SJCRH30 (cell line): ENCODE results near the gene TMEM164. TPM values are rescaled to one million over a fixed set of nuclear protein-coding genes. Genes with fewer than 3 reads are reported as not detected.

Source experiments
- DNase-seq, 2 experiments: peaks; one replicate each; pipeline ENCODE4 v3.0.0-alpha.2; 2015 to 2020
- H3K27ac ChIP-seq: fragments of 250-450 bp; sonication (Bioruptor Pico); 2 replicates; pipeline ENCODE4 v1.5.1; 2020; ENCODE audit warnings: mild to moderate bottlenecking, moderate library complexity
- H3K27me3 ChIP-seq: fragments of 250-450 bp; sonication (Bioruptor Pico); 2 replicates; pipeline ENCODE4 v1.5.1; 2020; ENCODE audit warnings: mild to moderate bottlenecking, moderate library complexity
- H3K36me3 ChIP-seq: fragments of 250-450 bp; sonication (Bioruptor Pico); 2 replicates; pipeline ENCODE4 v1.5.1; 2020; ENCODE audit warnings: mild to moderate bottlenecking, moderate library complexity
- H3K4me1 ChIP-seq: fragments of 250-450 bp; sonication (Bioruptor Pico); 2 replicates; pipeline ENCODE4 v1.5.1; 2020; ENCODE audit warnings: mild to moderate bottlenecking, moderate library complexity
- H3K4me3 ChIP-seq: fragments of 250-450 bp; sonication (Bioruptor Pico); 2 replicates; pipeline ENCODE4 v1.5.1; 2020; ENCODE audit warnings: mild to moderate bottlenecking, moderate library complexity
- H3K9me3 ChIP-seq: fragments of 250-450 bp; sonication (Bioruptor Pico); replicated peaks from 2 replicates; pipeline ENCODE4 v1.5.1; 2020; ENCODE audit warnings: mild to moderate bottlenecking, moderate library complexity
- total RNA-seq: library from RNA; depleted of rRNA; stranded (reverse); fragments of >200 nt; shearing (Covaris generic); gene quantifications from 2 replicates; pipeline ENCODE4 v1.2.3, GENCODE V29; 2014

The TMEM164 gene
- total RNA-seq, 1 experiment from 2014 or later, result 22.8 TPM

- DNase-seq, result no peak
These were observed 41.7 kb downstream of the TMEM164 start for GRCh38 chrX:110044346-110045249.

GRCh38 chrX:110045421-110045820, 42.5 kb downstream of the TMEM164 start:
- no peaks in the 10 kb centered on the region for H3K27me3 ChIP-seq
- DNase-seq, result no peak
- no peak overlapping the region for H3K27ac ChIP-seq
- H3K4me3 ChIP-seq, result no peak overlapping the region
- no peaks in the 10 kb centered on the region for H3K9me3 ChIP-seq
- H3K4me1 ChIP-seq, result no peaks in the 10 kb centered on the region
- no peaks in the 10 kb centered on the region for H3K36me3 ChIP-seq

More at GRCh38 chrX:110044346-110045249, 41.7 kb downstream of the TMEM164 start:
- H3K4me1 ChIP-seq, result no peaks in the 10 kb centered on the region
- H3K27me3 ChIP-seq, result no peaks in the 10 kb centered on the region
- no peak overlapping the region for H3K4me3 ChIP-seq
- H3K36me3 ChIP-seq, result no peaks in the 10 kb centered on the region
- no peak overlapping the region for H3K27ac ChIP-seq
- H3K9me3 ChIP-seq, result no peaks in the 10 kb centered on the region

- Histone ChIP-seq H3K36me3 (no peaks in the 10 kb centered on the region), H3K27me3 (no peaks in the 10 kb centered on the region), H3K27ac (no peak overlapping the region), H3K9me3 (no peaks in the 10 kb centered on the region), H3K4me3 (no peak overlapping the region), H3K4me1 (no peaks in the 10 kb centered on the region)
- DNase-seq, result no peak
These were observed 43.1 kb downstream of the TMEM164 start for GRCh38 chrX:110046001-110046400.

GRCh38 chrX:110046971-110047370, 44.1 kb downstream of the TMEM164 start:
- H3K36me3 ChIP-seq, result no peaks in the 10 kb centered on the region

GRCh38 chrX:110049096-110049495, 46.2 kb downstream of the TMEM164 start:
- Histone ChIP-seq H3K27me3 (no peaks in the 10 kb centered on the region), H3K9me3 (no peaks in the 10 kb centered on the region), H3K36me3 (no peaks in the 10 kb centered on the region), H3K4me3 (no peak overlapping the region), H3K27ac (no peak overlapping the region), H3K4me1 (no peaks in the 10 kb centered on the region)
- no peak for DNase-seq

More at GRCh38 chrX:110046971-110047370, 44.1 kb downstream of the TMEM164 start:
- no peaks in the 10 kb centered on the region for H3K27me3 ChIP-seq
- no peaks in the 10 kb centered on the region for H3K9me3 ChIP-seq
- no peak for DNase-seq
- H3K27ac ChIP-seq, result no peak overlapping the region
- no peaks in the 10 kb centered on the region for H3K4me1 ChIP-seq
- H3K4me3 ChIP-seq, result no peak overlapping the region

GRCh38 chrX:110050386-110050785, 47.5 kb downstream of the TMEM164 start:
- no peak for DNase-seq
- Histone ChIP-seq H3K4me1 (no peaks in the 10 kb centered on the region), H3K27me3 (no peaks in the 10 kb centered on the region), H3K9me3 (no peaks in the 10 kb centered on the region), H3K36me3 (no peaks in the 10 kb centered on the region), H3K4me3 (no peak overlapping the region), H3K27ac (no peak overlapping the region)

GRCh38 chrX:110050901-110051300, 48.0 kb downstream of the TMEM164 start:
- Histone ChIP-seq H3K4me1 (no peaks in the 10 kb centered on the region), H3K27ac (no peak overlapping the region), H3K9me3 (no peaks in the 10 kb centered on the region), H3K4me3 (no peak overlapping the region), H3K36me3 (no peaks in the 10 kb centered on the region), H3K27me3 (no peaks in the 10 kb centered on the region)
- DNase-seq, result no peak

- no peaks in the 10 kb centered on the region for H3K27me3 ChIP-seq
- H3K36me3 ChIP-seq, result no peaks in the 10 kb centered on the region
- peak in 1 of 2 experiments; percentile 5 for DNase-seq
- H3K9me3 ChIP-seq, result no peaks in the 10 kb centered on the region
- H3K27ac ChIP-seq, result no peak overlapping the region
- H3K4me3 ChIP-seq, result no peak overlapping the region
- no peaks in the 10 kb centered on the region for H3K4me1 ChIP-seq
These were observed 48.6 kb downstream of the TMEM164 start for GRCh38 chrX:110051559-110051958.

- no peaks in the 10 kb centered on the region for H3K9me3 ChIP-seq
- H3K27ac ChIP-seq, result no peak overlapping the region
- no peaks in the 10 kb centered on the region for H3K27me3 ChIP-seq
- H3K36me3 ChIP-seq, result no peaks in the 10 kb centered on the region
- no peak for DNase-seq
- H3K4me1 ChIP-seq, result no peaks in the 10 kb centered on the region
- H3K4me3 ChIP-seq, result no peak overlapping the region
These were observed 49.4 kb downstream of the TMEM164 start for GRCh38 chrX:110052303-110052702.

GRCh38 chrX:110053453-110053852, 50.5 kb downstream of the TMEM164 start:
- no peaks in the 10 kb centered on the region for H3K4me1 ChIP-seq
- no peak overlapping the region for H3K27ac ChIP-seq
- H3K4me3 ChIP-seq, result no peak overlapping the region
- no peak for DNase-seq
- H3K27me3 ChIP-seq, result no peaks in the 10 kb centered on the region
- no peaks in the 10 kb centered on the region for H3K9me3 ChIP-seq
- H3K36me3 ChIP-seq, result no peaks in the 10 kb centered on the region

- H3K4me3 ChIP-seq, result no peak overlapping the region
- no peaks in the 10 kb centered on the region for H3K36me3 ChIP-seq
- H3K4me1 ChIP-seq, result no peaks in the 10 kb centered on the region
- no peak overlapping the region for H3K27ac ChIP-seq
- no peak for DNase-seq
- H3K27me3 ChIP-seq, result no peaks in the 10 kb centered on the region
- H3K9me3 ChIP-seq, result no peaks in the 10 kb centered on the region
These were observed 52.7 kb downstream of the TMEM164 start for GRCh38 chrX:110055616-110056015.

GRCh38 chrX:110056419-110056818, 53.5 kb downstream of the TMEM164 start:
- no peaks in the 10 kb centered on the region for H3K27me3 ChIP-seq
- H3K36me3 ChIP-seq, result no peaks in the 10 kb centered on the region
- H3K9me3 ChIP-seq, result no peaks in the 10 kb centered on the region
- no peaks in the 10 kb centered on the region for H3K4me1 ChIP-seq
- H3K4me3 ChIP-seq, result no peak overlapping the region
- H3K27ac ChIP-seq, result no peak overlapping the region
- no peak for DNase-seq

GRCh38 chrX:110059410-110059809, 56.5 kb downstream of the TMEM164 start:
- Histone ChIP-seq H3K36me3 (no peaks in the 10 kb centered on the region), H3K9me3 (no peaks in the 10 kb centered on the region), H3K4me1 (no peaks in the 10 kb centered on the region), H3K27ac (no peak overlapping the region), H3K4me3 (no peak overlapping the region), H3K27me3 (no peaks in the 10 kb centered on the region)
- no peak for DNase-seq

- no peaks in the 10 kb centered on the region for H3K27me3 ChIP-seq
- no peaks in the 10 kb centered on the region for H3K36me3 ChIP-seq
- no peak overlapping the region for H3K27ac ChIP-seq
- H3K4me3 ChIP-seq, result no peak overlapping the region
- H3K9me3 ChIP-seq, result no peaks in the 10 kb centered on the region
- H3K4me1 ChIP-seq, result no peaks in the 10 kb centered on the region
- DNase-seq, result no peak
These were observed 57.4 kb downstream of the TMEM164 start for GRCh38 chrX:110060317-110060716.

- no peaks in the 10 kb centered on the region for H3K9me3 ChIP-seq
- H3K36me3 ChIP-seq, result no peaks in the 10 kb centered on the region
- H3K27me3 ChIP-seq, result no peaks in the 10 kb centered on the region
- no peak overlapping the region for H3K27ac ChIP-seq
- no peak overlapping the region for H3K4me3 ChIP-seq
- DNase-seq, result no peak
- no peaks in the 10 kb centered on the region for H3K4me1 ChIP-seq
These were observed 58.1 kb downstream of the TMEM164 start for GRCh38 chrX:110060846-110061537.
